Uterus (tissue), 4 donors: Measurements from ENCODE around the gene RPLP1. TPM values are rescaled to one million over a fixed set of nuclear protein-coding genes. Genes with fewer than 3 reads are reported as not detected.

Experiments used
- DNase-seq, 2 donors: peaks; one replicate each; pipeline ENCODE4 v3.0.0-alpha.2; 2019 to 2020
- H3K27ac ChIP-seq, 2 donors: fragments of 200-600 bp; sonication (generic); 1 replicate in 1 of 2; 2 replicates in 1 of 2; pipeline ENCODE4 v1.5.1; 2016 to 2018
- H3K27me3 ChIP-seq, 2 donors: fragments of 200-600 bp; sonication (generic); one replicate each; pipeline ENCODE4 v1.5.1; 2018 to 2019; ENCODE audit warnings: control low read depth in 1 of 2
- H3K36me3 ChIP-seq, 2 donors: fragments of 200-600 bp; sonication (generic); one replicate each; pipeline ENCODE4 v1.5.1; 2019; ENCODE audit warnings: control low read depth in 1 of 2
- H3K4me1 ChIP-seq, 2 donors: fragments of 200-600 bp; sonication (generic); one replicate each; pipeline ENCODE4 v1.5.1; 2018 to 2019; ENCODE audit warnings: control low read depth in 1 of 2
- H3K4me3 ChIP-seq, 2 donors: fragments of 200-600 bp; sonication (generic); 1 replicate in 1 of 2; 2 replicates in 1 of 2; pipeline ENCODE4 v1.5.1; 2018 to 2019; ENCODE audit warnings: mild to moderate bottlenecking in 1 of 2
- H3K9me3 ChIP-seq, 2 donors: fragments of 200-600 bp; sonication (generic); one replicate each; pipeline ENCODE4 v1.5.1; 2019; ENCODE audit warnings: control low read depth in 1 of 2
- POLR2A ChIP-seq, 2 donors: fragments of 450-650 bp; IDR thresholded peaks; one replicate each; pipeline ENCODE4 v1.6.1; 2016; ENCODE audit warnings: antibody characterized with exemption in 2 of 2, mild to moderate bottlenecking in 1 of 2, moderate library complexity in 1 of 2
- intact Hi-C: fragments of 100-400 bp; cut with DNase I; formaldehyde crosslinking; loops from one replicate; pipeline ENCODE4 v1.15.1; 2023; ENCODE audit warnings: low total_unique reads
- total RNA-seq, 4 donors: library from RNA; depleted of rRNA in 3 of 4; stranded (reverse); fragments of >200 nt in 3 of 4; gene quantifications; one replicate each; pipeline versions ENCODE4 v1.1.0 to v1.2.4, GENCODE V29; 2014 to 2023
- TF ChIP-seq, protein P1 (sequence below), 4 experiments: fragments of 200-600 bp in 2 of 4; fragments of 450-650 bp in 2 of 4; sonication (generic) in 2 of 4; IDR thresholded peaks; one replicate each; pipeline ENCODE4 v1.5.1; 2016 to 2019; ENCODE audit warnings: antibody characterized with exemption in 4 of 4, mild to moderate bottlenecking in 2 of 4, moderate library complexity in 1 of 4
- donor health status: DM: yes; HTN: yes; CAD: no.

Gene RPLP1
- total RNA-seq, 4 donors from 2014 or later, result 61.5 to 2,786 (median 1,440) TPM

DNA sequence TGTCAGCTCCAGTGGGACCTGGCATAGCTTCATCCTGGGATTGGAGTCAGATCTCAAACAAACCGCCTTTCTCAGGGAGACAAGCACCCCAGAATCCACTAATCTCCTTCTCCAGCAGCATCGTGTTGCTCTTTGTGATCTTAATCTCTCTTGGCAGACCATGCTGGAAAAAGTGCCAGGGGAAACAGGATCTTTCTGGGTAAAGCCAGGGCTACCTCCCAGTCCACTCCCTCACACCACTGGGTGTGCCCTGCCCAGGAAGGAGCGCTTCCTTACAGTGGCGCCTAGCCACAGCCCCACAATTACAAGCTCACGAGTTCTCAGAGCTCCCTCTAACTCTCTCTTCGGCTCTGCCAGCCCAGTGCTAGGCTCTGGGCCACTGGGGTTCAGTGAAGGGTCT, 32.2 kb downstream of the RPLP1 start:
- TF ChIP-seq, protein P1, sequence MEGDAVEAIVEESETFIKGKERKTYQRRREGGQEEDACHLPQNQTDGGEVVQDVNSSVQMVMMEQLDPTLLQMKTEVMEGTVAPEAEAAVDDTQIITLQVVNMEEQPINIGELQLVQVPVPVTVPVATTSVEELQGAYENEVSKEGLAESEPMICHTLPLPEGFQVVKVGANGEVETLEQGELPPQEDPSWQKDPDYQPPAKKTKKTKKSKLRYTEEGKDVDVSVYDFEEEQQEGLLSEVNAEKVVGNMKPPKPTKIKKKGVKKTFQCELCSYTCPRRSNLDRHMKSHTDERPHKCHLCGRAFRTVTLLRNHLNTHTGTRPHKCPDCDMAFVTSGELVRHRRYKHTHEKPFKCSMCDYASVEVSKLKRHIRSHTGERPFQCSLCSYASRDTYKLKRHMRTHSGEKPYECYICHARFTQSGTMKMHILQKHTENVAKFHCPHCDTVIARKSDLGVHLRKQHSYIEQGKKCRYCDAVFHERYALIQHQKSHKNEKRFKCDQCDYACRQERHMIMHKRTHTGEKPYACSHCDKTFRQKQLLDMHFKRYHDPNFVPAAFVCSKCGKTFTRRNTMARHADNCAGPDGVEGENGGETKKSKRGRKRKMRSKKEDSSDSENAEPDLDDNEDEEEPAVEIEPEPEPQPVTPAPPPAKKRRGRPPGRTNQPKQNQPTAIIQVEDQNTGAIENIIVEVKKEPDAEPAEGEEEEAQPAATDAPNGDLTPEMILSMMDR (IDR thresholded peaks at IDR 0.05), result no peak
- no peak for TF ChIP-seq POLR2A (IDR thresholded peaks at IDR 0.05)
- H3K4me1 ChIP-seq, result peaks cover 3 to 7% of the 10 kb centered on the region in 2 donors
- no peak overlapping the region for H3K4me3 ChIP-seq
- DNase-seq, result no peak
- no peaks in the 10 kb centered on the region for H3K27me3 ChIP-seq
- H3K36me3 ChIP-seq, result no peaks in the 10 kb centered on the region
- no peak overlapping the region for H3K27ac ChIP-seq
- intact Hi-C loops, result loop anchor here (5.0 kb wide), 1 partner anchor 992 kb away; no protein-coding TSS in a partner anchor
- H3K9me3 ChIP-seq, result no peaks in the 10 kb centered on the region

GRCh38 chr15:69486481-69487110, 34.0 kb downstream of the RPLP1 start:
- H3K4me3 ChIP-seq, result no peak overlapping the region
- intact Hi-C loops, result no loop called here
- no peak for DNase-seq
- peaks cover 5 to 8% of the 10 kb centered on the region in 2 donors for H3K4me1 ChIP-seq
- no peaks in the 10 kb centered on the region for H3K36me3 ChIP-seq
- TF ChIP-seq POLR2A (IDR thresholded peaks at IDR 0.05), result no peak
- TF ChIP-seq, protein P1 (IDR thresholded peaks at IDR 0.05), result no peak
- H3K9me3 ChIP-seq, result no peaks in the 10 kb centered on the region
- H3K27ac ChIP-seq, result no peak overlapping the region
- no peaks in the 10 kb centered on the region for H3K27me3 ChIP-seq

GRCh38 chr15:69489073-69489571, 36.5 kb downstream of the RPLP1 start:
- Histone ChIP-seq H3K4me1 (peaks cover 5 to 8% of the 10 kb centered on the region in 2 donors), H3K27ac (peak overlapping the region; percentile 53 to 81), H3K9me3 (no peaks in the 10 kb centered on the region), H3K4me3 (no peak overlapping the region), H3K27me3 (no peaks in the 10 kb centered on the region), H3K36me3 (no peaks in the 10 kb centered on the region)
- no peak for TF ChIP-seq POLR2A (IDR thresholded peaks at IDR 0.05)
- TF ChIP-seq, protein P1 (IDR thresholded peaks at IDR 0.05), result no peak
- no peak for DNase-seq
- intact Hi-C loops, result no loop called here

GRCh38 chr15:69490356-69491037, 37.9 kb downstream of the RPLP1 start:
- Histone ChIP-seq H3K4me1 (peaks cover 5 to 8% of the 10 kb centered on the region in 2 donors), H3K27ac (peak overlapping the region; percentile 53 to 81), H3K36me3 (no peaks in the 10 kb centered on the region), H3K4me3 (no peak overlapping the region), H3K9me3 (no peaks in the 10 kb centered on the region), H3K27me3 (no peaks in the 10 kb centered on the region)
- no peak for DNase-seq
- intact Hi-C loops, result no loop called here
- TF ChIP-seq, protein P1 (IDR thresholded peaks at IDR 0.05), result no peak
- TF ChIP-seq POLR2A (IDR thresholded peaks at IDR 0.05), result no peak

- intact Hi-C loops, result no loop called here
- H3K36me3 ChIP-seq, result no peaks in the 10 kb centered on the region
- H3K9me3 ChIP-seq, result no peaks in the 10 kb centered on the region
- peaks cover 5 to 8% of the 10 kb centered on the region in 2 donors for H3K4me1 ChIP-seq
- no peaks in the 10 kb centered on the region for H3K27me3 ChIP-seq
- H3K4me3 ChIP-seq, result no peak overlapping the region
- TF ChIP-seq POLR2A (IDR thresholded peaks at IDR 0.05), result no peak
- TF ChIP-seq, protein P1 (IDR thresholded peaks at IDR 0.05), result no peak
- H3K27ac ChIP-seq, result peak overlapping the region; percentile 53 to 81
- DNase-seq, result peak in 1 of 2 donors; percentile 26
Observed at GRCh38 chr15:69491038-69491505, 38.5 kb downstream of the RPLP1 start.
